NCI-H2107 (cell line): ENCODE results near the gene MAD1L1.
"Not testable (repeated sequence)": the region's sequence is repeated elsewhere in the genome, so short reads cannot be mapped to it uniquely, and the experiment has no call there.

Experiments used
- DNase-seq: peaks from one replicate; lab custom pipeline; 2025; lab: John Stamatoyannopoulos, UW

Gene MAD1L1

DNA sequence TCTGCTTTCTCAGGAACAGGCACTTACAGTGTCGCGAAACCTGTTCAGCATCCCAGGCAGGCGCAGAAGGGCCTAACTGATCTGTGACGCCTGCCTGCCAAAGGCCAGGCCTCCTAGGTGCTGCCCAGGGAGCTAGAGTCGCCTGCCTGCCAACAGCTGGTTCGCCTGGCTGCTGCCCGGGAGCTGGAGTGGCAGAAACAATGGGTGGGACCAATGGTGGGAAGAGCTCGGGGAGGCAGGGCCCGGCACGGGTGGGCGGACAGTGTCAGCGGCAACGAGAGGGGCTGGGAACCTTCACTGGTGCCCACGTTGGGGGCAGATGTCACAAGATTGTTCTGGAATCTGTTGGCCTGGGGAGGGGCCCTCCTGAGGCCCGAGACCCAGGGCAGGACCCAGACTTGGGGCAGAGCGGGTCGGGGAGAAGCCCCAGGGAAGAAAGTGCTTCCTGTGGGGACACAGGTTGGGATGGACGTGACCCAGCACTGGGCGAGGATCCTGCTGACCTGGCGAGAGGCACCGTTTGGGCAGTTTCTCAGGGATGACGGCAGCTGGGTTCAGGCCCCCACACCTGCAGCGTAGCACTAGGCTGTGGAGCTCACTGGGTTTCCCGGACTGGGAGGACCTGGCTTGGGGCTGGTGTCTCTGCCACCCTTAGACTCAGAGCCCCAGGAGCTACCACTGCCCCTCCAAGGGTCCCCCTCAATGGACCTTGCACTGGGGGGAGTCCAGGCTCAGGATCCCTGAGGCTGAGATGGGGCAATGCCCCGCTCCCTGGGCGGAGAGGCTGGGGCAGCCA, 380.8 kb downstream of the MAD1L1 start:
- DNase-seq: no peak

DNA sequence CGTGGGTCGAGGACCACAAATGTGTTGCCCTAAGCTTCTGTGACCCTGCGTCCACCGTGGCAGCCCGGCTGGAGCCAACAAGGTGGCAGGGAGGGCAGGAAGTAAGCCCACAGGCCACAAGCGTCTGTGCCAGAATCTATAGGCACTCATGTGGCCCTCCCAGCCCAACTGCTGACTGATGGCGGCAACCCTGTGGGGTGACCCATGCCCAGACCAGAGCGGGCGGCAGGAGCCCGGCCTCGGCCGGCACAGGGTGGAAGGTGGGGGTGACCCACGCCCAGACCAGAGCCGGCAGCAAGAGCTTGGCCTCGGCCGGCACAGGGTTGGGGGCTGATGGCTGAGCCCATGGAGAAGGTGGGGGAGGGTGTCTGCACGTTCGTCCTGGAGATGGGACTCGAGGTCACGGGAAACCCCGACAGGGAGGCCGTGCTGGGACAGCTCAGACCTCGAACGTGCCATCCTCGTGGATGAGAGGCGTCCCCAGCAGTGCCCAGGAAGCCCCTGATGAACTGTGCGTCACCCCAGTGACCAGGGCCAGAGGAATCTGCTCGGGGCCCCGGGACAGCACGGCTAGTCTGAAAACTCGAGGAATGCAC, 381.7 kb downstream of the MAD1L1 start:
- DNase-seq: no peak

DNA sequence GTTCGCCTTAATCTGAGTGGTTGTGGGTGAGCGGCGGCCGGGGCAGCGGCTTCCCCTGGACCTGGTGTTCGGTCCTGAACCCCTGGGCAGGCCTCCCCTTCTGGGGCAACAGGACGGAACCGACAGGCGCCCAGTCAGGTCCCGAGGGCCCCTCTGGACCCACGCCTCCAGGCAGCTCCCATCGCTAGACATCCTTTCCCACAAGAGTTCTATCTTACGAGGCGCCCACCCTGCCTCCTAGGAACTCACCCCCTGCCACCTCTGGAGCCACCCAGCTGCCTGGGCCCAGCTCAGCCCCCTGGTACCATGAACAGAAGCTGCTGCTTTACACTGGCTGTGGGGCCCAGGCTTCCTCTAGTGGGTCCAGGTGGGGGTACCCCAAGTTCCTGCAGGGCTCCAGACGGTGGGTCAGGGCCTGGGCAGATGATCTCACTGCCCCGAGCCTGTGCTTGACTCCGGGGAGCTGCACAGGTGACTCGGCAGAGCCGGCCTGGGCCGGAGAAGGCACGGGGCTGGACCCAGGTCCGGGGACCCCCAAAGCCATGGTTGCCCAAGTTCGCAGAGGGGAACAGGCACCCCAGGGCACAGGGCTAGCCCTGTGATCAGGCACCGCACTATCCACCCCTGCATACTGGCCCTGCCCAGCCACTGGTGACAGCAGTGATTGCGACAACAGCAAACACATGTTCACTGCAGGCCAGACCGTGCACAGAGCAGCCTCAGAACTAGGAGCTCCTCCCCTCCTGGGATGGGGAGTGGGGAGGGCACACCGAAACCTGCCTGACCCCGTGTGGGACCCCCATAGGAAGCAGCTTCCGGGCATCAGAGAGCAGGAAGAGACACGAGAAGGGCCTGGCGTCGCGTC, 382.4 kb downstream of the MAD1L1 start:
- no peak for DNase-seq

DNA sequence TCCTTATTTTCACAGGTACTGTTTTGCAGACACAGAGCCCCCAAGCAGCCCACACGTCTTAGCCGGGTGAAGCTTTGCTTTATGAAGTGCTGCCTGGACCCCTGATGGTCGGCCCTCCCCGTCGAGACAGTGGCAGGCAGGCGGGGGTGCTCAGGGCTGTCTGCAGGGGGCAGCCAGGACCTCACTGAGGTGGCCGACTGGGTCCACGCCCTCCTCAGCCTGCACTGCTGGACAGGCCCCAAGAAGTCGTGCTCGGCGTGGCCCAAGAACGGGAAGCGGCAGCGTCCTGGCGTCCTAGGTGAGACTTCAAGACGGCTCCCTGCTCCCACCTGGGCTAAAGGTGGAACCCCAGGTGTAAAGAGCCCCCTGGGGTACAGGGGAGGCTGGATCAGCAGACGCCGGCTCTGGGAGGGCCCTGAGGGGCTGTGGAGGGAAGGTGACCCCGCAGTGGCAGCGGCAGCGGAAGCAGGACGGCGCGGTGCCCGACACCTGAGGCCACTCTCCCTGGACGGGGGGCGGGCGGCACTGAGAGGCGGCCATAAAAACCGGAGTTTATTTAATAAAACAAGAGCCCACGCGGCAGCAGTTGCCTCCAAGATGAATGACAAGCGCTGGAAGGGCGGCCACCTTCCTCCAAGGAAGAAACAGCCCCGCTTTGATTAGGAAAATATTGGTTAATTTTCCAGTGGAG, 383.2 kb downstream of the MAD1L1 start:
- DNase-seq: no peak

DNA sequence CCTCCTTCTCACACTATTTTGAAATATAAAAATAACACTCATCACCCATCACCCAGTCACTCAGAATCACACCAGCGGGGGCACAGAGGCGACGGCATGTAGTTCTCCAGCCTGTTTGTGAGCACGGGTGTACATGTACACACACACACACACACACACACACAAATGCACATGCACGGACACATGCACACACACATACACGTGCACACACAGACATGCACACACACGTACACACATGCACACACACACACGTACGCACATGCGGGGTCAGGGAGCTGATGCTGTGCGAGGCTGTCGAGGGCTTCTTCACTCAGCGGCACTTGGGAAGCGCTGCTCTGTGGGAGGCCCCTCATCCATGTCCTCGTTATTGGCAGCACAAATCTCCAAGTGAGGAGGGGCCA, 383.8 kb downstream of the MAD1L1 start:
- no peak for DNase-seq

- no peak for DNase-seq
These were observed 384.6 kb downstream of the MAD1L1 start for GRCh38 chr7:1848013-1848640.

DNA sequence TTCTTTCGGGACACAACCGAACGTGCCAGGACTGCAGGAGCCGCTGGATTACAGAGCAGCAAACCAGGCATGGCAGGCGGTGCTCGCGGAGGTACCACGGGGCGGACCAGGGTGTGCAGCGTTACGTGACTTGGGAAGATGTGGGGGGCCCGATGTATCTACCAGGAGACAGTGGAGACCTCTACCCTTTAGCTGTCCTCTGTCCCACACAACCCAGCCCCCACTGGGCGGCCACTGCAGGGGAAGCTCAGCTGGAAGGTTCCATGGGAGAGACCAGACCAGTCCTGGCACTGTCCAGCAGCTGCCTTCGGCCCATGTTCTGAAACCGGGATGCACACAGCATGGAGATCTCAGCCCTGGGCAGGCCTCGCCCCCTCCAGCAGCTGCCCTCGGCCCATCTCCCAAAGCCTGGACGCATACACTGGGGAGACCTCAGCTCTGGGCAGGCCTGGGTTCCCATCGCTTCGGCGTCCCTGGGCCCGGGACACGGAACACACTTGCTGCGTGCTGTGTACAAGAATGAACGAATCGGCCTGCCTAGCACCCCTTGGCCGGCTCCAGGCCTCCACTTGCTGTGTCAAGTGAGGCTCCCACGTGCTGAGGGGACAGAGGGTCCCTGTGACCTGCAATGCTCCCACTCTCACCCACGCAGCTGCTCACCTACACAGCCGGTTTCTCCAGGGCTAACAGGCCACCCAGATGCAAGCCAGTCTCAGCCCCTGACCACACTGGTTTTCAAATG, 385.3 kb downstream of the MAD1L1 start:
- DNase-seq: no peak

- no peak for DNase-seq
These were observed 386.2 kb downstream of the MAD1L1 start for GRCh38 chr7:1846331-1847065.

- no peak for DNase-seq
These were observed 387.0 kb downstream of the MAD1L1 start for GRCh38 chr7:1845536-1846311.

DNA sequence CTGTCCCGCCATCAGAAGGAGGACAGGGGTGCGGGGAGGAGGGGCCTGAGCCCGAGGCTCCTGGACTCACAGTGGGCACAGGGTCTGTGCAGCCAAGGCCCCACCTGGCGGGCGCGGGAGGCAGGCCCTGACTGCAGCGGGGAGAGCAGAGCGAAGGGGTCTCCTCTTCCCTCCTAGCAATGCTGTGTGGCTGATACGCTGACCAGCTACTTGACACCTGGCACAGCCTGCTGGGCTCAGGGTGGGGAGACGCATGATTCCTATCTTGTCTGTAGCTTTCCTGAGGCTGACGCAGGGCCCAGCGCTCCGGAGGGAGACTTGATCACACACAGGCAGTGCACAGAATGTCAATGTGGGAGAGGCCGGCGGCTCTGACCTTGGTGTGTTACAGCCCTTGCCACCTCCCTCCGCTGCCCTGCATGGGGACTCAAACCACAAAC, 387.8 kb downstream of the MAD1L1 start:
- no peak for DNase-seq

- DNase-seq: no peak
These were observed 388.3 kb downstream of the MAD1L1 start for GRCh38 chr7:1844336-1844950.

- no peak for DNase-seq
These were observed 388.8 kb downstream of the MAD1L1 start for GRCh38 chr7:1843921-1844335.

GRCh38 chr7:1843271-1843861, 389.4 kb downstream of the MAD1L1 start:
- DNase-seq: no peak

GRCh38 chr7:1842321-1843221, 390.2 kb downstream of the MAD1L1 start:
- DNase-seq: no peak

DNA sequence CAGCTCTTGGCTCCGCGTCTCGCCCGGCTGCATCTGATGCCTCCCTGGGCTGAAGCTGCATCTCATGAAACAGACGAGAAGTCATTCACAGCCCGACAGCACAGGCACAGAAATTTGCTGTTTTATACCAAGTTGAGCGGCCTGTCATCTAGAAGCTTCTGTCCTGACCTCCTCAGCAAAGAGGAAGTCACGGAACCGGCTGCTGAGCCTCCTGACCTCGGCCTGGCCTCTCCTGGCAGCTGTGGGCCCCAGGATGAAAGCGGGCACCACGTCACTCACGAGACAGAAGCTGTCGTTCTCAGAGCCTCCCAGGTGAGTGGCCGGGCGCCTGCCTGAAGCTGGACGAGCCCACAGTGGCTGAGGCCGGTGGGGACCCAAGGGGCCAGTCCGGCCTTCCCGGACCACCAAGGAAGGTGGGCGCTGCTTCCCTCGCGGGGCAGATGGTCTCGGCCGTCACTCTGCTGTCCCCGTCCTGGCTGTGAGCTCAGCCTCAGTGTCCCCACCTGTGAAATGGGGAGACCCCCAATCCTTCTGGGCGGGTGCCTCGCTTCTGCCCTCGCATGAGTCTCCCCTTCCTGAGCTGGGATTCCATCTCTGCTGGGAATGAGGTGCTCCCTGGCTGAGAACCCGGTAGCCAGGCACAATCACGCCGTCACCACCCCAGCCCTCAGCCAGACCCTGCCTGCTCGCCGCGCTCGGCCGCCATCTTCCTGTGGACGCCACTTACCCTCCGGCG, 391.3 kb downstream of the MAD1L1 start:
- DNase-seq: not testable (repeated sequence)

DNA sequence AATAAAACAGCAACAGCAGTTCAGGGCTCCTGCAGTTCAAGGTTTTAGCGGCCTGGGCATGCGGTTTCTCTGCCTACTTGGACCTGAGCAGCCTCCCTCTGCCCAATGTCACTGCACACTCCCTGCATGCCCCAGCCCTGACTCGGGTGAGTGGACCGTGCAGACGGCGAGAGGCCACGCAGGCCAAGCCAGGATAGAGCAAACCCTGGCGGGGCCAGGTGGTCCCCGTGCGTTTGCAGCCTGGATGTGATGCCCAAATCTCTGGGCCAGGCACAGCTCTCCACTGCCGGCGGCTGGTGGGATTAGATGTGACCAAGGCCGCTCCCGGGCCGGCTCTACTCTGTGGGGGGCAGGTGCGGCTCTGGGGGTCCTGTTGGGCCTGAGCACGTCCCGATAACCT, 392.0 kb downstream of the MAD1L1 start:
- DNase-seq: not testable (repeated sequence)

DNA sequence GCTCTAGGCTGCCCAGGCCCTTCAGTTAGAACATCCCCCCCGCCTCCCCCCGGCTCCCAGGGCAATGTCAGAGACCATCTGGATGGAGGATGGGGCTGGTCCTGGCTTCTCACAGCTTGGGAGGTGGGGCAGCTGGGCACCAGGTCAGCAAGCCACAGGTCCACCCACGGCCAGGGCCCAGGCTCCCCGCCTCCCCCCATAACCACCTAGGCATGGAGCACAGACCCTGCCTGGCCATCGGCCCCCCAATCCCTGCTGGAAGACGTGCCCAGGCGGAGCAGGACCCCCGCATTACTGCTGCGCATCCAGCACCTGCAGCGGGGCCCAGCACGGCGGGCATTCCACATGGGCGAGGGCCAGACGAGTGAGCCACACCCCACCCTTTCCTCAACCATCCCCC, 393.0 kb downstream of the MAD1L1 start:
- no peak for DNase-seq
